Measurements from ENCODE around the gene SYTL2. TPM values are rescaled to one million over a fixed set of nuclear protein-coding genes. Genes with fewer than 3 reads are reported as not detected.

SYTL2 gene
- total and polyA plus RNA-seq, 12 donors = 2.9 to 16.1 (median 5.1) TPM

- TF ChIP-seq, protein P1, sequence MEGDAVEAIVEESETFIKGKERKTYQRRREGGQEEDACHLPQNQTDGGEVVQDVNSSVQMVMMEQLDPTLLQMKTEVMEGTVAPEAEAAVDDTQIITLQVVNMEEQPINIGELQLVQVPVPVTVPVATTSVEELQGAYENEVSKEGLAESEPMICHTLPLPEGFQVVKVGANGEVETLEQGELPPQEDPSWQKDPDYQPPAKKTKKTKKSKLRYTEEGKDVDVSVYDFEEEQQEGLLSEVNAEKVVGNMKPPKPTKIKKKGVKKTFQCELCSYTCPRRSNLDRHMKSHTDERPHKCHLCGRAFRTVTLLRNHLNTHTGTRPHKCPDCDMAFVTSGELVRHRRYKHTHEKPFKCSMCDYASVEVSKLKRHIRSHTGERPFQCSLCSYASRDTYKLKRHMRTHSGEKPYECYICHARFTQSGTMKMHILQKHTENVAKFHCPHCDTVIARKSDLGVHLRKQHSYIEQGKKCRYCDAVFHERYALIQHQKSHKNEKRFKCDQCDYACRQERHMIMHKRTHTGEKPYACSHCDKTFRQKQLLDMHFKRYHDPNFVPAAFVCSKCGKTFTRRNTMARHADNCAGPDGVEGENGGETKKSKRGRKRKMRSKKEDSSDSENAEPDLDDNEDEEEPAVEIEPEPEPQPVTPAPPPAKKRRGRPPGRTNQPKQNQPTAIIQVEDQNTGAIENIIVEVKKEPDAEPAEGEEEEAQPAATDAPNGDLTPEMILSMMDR (IDR thresholded peaks at IDR 0.05) = no peak
- ATAC-seq (no peak), DNase-seq (no peak)
- Histone ChIP-seq H3K9me3 (no peaks in the 10 kb centered on the region), H3K27ac (no peak overlapping the region), H3K36me3 (no peaks in the 10 kb centered on the region), H3K4me1 (peaks cover 0 to 5% (median 0%) of the 10 kb centered on the region in 9 donors), H3K4me3 (no peak overlapping the region), H3K27me3 (peaks cover 0 to 3% (median 0%) of the 10 kb centered on the region in 7 donors)
- intact Hi-C loops (cut with DNase I) = no loop called here
- WGBS, 2 donors = 96 to 98% methylated on average over 4 of the region's 4 CpGs
These were observed 12.6 kb downstream of the SYTL2 start for GRCh38 chr11:85798361-85798760.

GRCh38 chr11:85795712-85796487, 15.0 kb downstream of the SYTL2 start:
- H3K9me3 ChIP-seq = no peaks in the 10 kb centered on the region
- H3K4me1 ChIP-seq = peaks cover 0 to 5% (median 0%) of the 10 kb centered on the region in 9 donors
- no peaks in the 10 kb centered on the region for H3K36me3 ChIP-seq
- TF ChIP-seq, protein P1 (IDR thresholded peaks at IDR 0.05) = no peak
- intact Hi-C loops (cut with DNase I) = no loop called here
- H3K27ac ChIP-seq = no peak overlapping the region
- WGBS, 2 donors = 78 to 79% methylated on average over 4 of the region's 4 CpGs
- H3K27me3 ChIP-seq = peaks cover 0 to 3% (median 0%) of the 10 kb centered on the region in 7 donors
- ATAC-seq (no peak), DNase-seq (no peak)
- no peak overlapping the region for H3K4me3 ChIP-seq

DNA sequence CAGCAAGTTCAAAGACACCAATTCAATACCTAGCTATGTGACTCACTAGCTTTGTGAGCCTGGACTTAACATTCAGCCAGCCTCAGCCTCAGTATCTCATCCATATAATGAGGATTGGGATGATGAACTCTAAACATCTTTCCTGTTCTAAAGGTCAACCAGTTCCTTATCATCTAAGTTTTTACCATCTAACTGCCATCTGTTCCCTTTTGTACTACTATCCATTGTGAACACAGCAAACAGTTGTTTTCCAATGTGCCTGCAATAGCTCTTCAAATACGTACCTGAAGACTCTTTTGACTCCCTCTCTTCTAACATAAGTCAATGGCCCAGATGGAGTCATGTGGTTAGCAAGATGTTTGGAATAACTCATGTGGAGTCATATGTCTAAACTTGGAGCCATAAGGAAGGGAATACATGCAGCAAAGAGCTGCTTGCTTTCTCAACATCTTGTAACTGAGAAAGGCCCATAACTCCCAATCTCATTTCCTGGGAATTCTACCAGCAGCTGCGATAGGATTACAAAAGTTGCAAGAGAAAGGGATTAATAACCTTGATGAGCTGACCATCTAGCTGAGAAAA, 19.4 kb downstream of the SYTL2 start:
- WGBS, 2 donors = 98 to 99% methylated on average over 2 of the region's 2 CpGs
- Histone ChIP-seq H3K27me3 (no peaks in the 10 kb centered on the region), H3K27ac (no peak overlapping the region), H3K9me3 (no peaks in the 10 kb centered on the region), H3K4me1 (peaks cover 0 to 5% (median 0%) of the 10 kb centered on the region in 9 donors), H3K4me3 (no peak overlapping the region), H3K36me3 (no peaks in the 10 kb centered on the region)
- TF ChIP-seq, protein P1 (IDR thresholded peaks at IDR 0.05) = no peak
- DNase-seq (no peak), ATAC-seq (no peak)
- intact Hi-C loops (cut with DNase I) = no loop called here

GRCh38 chr11:85787809-85788760, 22.9 kb downstream of the SYTL2 start:
- no peak for ATAC-seq
- TF ChIP-seq, protein P1 (IDR thresholded peaks at IDR 0.05) = no peak
- Histone ChIP-seq H3K27ac (no peak overlapping the region), H3K4me1 (peaks cover 0 to 3% (median 0%) of the 10 kb centered on the region in 9 donors), H3K27me3 (no peaks in the 10 kb centered on the region), H3K36me3 (no peaks in the 10 kb centered on the region), H3K4me3 (no peak overlapping the region), H3K9me3 (peaks cover 0 to 6% (median 0%) of the 10 kb centered on the region in 11 donors)
- 70 to 72% methylated on average over 3 of the region's 3 CpGs for WGBS, 2 donors
- DNase-seq = no peak
- intact Hi-C loops (cut with DNase I) = no loop called here
